Kidney capillary endothelial cell (primary cell): ENCODE data around the gene JUN.

Source experiments
- DNase-seq: peaks from one replicate; pipeline ENCODE4 v3.0.0-alpha.2; 2018; ENCODE audit warnings: low spot score

The JUN gene

DNA sequence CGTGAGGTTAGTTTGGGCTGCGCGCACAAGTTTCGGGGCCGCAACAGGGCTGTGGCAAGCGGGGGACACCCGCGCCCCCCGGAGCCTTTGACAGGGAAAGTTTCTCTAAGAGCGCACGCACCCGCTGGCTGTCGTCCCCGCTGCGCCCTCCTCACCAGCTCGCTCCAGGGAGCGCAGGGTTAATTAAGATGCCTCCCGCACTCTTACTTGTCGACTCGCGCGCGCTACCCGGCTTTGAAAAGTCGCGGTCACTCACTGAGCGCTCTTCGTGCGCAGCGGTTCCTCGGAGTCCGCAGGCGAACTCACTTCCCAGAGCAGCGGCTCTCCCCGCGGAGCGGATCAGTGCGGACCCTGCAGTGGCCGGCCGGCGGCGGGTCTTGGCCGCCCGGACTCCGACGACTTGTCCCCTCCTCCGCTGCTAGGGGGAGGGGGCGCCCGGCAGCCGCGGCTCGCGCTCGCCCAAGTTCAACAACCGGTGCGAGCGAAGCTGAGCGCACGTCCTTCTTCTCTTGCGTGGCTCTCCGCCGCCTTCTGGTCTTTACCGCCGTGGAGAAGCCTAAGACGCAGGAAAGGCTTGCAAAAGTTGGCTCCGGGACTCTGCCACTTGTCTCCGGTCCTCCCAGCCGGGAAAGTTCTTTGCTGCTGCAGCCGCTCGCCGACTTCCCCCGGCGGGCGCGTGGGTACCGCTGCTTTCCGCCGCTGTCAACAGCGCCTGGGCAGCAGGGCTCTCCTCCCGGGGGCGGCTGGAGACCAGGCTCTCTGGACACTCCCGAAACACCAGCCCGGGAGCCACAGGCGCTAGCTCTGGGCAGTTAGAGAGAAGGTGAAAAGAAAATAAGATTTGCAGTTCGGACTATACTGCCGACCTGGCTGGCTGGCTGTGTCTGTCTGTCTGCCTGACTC is 506 bp downstream of the JUN start:
- DNase-seq, result no peak

DNA sequence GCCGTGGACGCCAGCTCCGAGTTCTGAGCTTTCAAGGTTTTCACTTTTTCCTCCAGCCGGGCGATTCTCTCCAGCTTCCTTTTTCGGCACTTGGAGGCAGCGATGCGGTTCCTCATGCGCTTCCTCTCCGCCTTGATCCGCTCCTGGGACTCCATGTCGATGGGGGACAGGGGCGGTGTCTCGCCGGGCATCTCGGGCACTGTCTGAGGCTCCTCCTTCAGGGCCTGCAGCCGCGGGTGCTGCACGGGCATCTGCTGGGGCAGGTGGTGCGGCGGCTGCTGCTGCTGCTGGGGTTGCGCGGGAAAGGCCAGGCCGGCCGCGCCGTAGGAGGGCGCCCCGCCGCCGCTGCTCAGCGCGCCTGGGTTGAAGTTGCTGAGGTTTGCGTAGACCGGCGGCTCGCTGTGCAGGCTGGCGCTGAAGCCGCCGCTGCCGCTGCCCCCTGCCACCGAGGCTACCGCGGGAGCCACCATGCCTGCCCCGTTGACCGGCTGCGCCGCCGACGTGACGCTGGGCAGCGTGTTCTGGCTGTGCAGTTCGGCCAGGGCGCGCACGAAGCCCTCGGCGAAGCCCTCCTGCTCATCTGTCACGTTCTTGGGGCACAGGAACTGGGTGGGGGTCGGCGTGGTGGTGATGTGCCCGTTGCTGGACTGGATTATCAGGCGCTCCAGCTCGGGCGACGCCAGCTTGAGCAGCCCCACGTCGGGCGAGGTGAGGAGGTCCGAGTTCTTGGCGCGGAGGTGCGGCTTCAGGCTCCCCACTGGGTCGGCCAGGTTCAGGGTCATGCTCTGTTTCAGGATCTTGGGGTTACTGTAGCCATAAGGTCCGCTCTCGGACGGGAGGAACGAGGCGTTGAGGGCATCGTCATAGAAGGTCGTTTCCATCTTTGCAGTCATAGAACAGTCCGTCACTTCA is 1.4 kb downstream of the JUN start:
- no peak for DNase-seq

- DNase-seq, result peak; percentile 60
Observed at GRCh38 chr1:58781541-58782177, 2.2 kb downstream of the JUN start.

GRCh38 chr1:58780836-58781452 is 2.9 kb downstream of the JUN start:
- DNase-seq, result no peak

DNA sequence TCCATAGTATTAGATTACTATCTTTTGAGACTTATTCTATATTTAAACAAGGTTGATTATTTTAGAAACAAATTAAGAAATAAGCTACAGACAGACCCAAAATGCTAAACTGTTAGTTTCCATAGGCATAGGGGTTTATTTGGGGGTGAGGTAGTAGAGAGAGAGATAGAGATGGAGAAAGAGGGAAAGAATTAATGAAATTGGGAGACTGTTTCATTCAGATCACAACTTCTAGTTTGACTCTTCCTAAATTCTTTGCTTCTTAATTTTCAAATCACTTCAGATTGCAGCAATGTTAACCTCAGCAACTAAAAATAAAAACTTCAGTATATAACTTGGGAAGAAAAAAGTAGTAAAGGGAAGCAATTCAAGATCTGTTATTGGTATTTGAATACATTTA is 3.4 kb downstream of the JUN start:
- no peak for DNase-seq

- peak; percentile 52 for DNase-seq
Observed at GRCh38 chr1:58779801-58780382, 4.0 kb downstream of the JUN start.

DNA sequence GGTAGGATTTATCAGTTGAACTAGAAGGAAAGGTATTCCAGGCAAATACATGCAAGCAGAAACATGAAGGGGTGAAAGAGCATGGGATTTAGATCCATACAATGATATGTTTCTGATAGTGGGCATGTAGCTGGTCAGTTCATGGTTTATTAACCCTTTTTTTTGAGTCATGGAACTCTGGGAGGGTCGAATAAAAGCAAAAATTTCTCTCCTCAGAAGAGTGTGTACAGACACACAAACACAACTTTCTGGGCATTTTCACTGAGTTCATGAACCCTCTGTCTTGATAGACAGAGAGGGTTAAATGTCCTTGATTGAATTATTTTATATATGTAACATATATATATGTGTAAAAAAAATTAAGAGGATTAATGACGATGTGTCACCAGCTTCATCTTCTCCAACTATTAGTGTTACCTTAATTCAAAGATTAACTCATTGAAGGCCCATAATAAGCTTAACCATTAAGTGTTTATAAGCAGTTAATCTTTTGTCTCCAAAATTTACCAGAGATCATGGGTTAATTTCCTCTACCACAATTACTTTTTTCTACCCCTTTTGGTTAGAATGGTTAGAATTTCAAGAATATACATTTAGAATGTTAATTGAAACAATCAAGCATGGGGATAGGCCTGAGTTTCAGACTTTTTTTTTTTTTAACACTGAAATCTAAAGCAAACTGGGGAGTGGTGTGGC is 4.6 kb downstream of the JUN start:
- DNase-seq, result no peak

GRCh38 chr1:58778385-58779000 is 5.4 kb downstream of the JUN start:
- no peak for DNase-seq

GRCh38 chr1:58774027-58774426 is 9.8 kb downstream of the JUN start:
- no peak for DNase-seq

- DNase-seq, result peak; percentile 75
Observed at GRCh38 chr1:58773406-58773840, 10.4 kb downstream of the JUN start.

- DNase-seq, result no peak
Observed at GRCh38 chr1:58769809-58770320, 14.0 kb downstream of the JUN start.

GRCh38 chr1:58768971-58769808 is 14.7 kb downstream of the JUN start:
- peak; percentile 78 for DNase-seq

DNA sequence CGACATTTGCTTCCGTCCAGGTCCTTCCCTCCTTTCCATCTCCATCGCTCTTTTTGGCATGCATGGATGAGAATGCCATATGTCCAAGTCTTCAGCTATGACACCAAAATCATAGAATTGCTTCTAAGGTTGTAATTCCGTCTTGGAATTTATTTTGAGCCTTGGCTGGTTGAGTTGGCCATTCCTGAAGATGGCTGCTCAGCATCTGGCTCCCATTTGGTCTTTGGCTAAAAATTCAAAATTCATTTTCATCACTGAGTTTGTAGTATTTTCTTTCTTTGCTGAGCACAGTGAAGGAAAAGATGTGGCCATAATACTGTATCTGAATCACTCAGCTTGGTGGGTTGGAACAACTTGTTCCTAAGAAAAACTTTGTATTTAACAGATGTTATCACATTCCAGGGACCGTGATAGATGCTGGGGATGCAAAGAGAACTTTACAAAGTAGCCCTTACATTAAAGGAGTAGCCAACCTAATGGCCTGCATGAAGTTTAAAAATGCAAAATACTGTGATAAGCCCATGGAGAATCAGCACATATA is 15.6 kb downstream of the JUN start:
- DNase-seq, result no peak

GRCh38 chr1:58767143-58767542 is 16.7 kb downstream of the JUN start:
- DNase-seq, result no peak

GRCh38 chr1:58765441-58765840 is 18.4 kb downstream of the JUN start:
- no peak for DNase-seq

- DNase-seq, result peak; percentile 87
Observed at GRCh38 chr1:58765006-58765405, 18.8 kb downstream of the JUN start.

DNA sequence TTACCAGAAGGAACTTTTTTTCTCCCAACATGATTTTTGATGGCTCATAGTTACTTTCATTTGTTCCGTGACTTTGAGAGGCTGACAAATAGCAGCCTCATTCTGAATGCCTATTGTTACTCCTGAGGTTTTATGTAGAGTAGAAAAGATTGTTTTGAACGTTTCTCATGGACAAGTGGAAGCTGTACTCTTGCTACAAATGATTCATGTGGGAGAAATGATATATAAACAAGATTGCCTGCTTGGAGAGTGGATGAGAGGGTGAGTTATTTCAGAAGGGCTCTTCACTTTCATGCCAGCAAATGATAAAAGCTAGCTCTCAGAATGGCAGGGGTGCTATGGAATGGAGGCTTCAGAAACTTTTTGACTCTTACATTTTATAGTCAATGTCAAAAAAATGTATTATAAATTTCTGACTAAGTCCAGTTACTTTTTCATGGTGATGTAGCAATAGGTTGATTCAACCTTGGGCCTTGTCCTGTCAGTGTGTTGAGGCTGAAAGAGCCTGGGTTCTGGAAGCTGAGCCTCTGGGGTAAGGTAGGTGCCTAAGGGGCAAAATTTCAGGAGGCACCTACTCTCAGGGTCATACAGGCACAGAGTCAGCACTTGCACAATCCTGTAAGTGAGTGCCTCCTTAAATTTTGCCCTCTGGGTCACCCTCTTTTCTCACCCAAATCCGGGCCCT is 19.4 kb downstream of the JUN start:
- peak; percentile 89 for DNase-seq

DNA sequence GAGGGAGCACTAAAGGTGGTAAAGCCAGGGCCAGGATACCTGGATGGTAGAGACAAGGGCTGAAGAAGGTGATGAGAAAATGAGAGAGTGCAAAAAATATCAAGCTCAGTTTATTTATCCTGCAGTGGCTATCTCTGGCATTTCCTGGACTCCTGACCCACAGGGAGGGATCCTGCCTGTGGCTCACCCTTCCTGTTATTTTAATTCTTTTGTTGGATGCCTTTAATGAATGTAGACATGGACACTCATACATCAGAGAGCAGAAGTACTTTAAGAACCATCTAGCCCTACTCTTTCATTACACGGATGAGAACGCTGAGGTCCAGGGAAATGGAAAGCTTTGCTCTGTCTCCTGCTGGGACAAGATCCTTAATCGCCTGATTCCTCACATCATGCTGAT is 20.6 kb downstream of the JUN start:
- DNase-seq, result peak; percentile 83
